Measurements from ENCODE around the gene ZNF107.
"Not testable (repeated sequence)": the region's sequence is repeated elsewhere in the genome, so short reads cannot be mapped to it uniquely, and the experiment has no call there.

The ZNF107 gene

DNA sequence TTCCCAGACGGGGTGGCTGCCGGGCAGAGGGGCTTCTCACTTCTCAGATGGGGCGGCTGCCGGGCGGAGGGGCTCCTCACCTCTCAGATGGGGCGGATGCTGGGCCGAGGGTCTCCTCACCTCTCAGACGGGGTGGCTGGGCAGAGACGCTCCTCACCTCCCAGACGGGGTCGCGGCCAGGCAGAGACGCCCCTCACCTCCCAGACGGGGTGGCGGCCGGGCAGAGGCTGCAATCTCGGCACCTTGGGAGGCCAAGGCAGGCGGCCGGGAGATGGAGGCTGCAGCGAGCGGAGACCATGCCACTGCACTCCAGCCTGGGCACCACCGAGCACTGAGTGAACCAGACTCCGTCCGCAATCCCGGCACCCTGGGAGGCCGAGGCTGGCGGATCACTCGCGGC, 73.0 kb downstream of the ZNF107 start:
- not testable (repeated sequence) for H3K27me3 Mint-ChIP-seq, H3K4me3 Mint-ChIP-seq

DNA sequence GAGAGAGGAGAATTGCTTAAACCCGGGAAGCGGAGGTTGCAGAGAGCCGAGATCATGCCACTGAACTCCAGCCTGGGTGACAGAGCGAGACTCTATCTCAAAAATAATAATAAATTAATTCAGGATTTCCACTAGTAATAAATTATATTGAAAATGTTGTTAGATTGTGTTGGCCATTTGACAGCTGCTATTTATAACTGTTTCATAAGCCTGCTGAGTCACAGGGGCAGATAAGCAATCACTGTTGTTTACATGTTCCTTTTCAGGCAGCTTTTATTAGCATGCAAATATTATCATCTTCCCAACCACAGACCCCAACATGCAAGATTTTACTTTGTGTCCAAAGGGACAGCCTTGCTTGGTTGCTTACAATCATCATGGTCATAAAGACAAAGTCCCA, 78.7 kb downstream of the ZNF107 start:
- Mint-ChIP-seq H3K4me3 (no peak overlapping the region), H3K27me3 (no peaks in the 10 kb centered on the region), H3K9me3 (peaks cover 4% of the 10 kb centered on the region), H3K36me3 (no peaks in the 10 kb centered on the region), H3K4me1 (no peaks in the 10 kb centered on the region), H3K27ac (no peak overlapping the region)
- ATAC-seq = no peak

More for the DNA sequence above, 73.0 kb downstream of the ZNF107 start:
- H3K27ac Mint-ChIP-seq, H3K4me1 Mint-ChIP-seq, ATAC-seq, H3K36me3 Mint-ChIP-seq, H3K9me3 Mint-ChIP-seq: not testable (repeated sequence)

DNA sequence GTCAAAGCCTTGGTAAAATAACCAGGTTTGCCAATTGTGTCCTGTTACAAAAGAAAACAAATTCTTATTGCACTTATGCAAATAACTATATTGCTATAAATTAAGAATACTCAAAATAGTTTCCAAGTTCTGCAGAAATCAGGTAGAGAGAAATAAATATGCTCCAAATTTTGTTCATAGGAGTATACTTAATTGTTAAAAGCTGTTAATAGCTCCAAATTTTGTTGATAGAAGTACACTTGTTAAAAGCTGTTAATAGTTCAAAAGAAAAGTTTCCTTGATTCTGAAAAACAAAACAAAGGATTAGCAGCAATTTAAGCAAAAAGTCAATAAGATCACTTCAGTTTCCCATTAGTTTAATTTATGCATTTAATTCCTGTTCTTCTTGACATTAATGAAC, 81.9 kb downstream of the ZNF107 start:
- Mint-ChIP-seq H3K9me3 (peaks cover 4% of the 10 kb centered on the region), H3K4me3 (no peak overlapping the region), H3K36me3 (no peaks in the 10 kb centered on the region), H3K27me3 (no peaks in the 10 kb centered on the region), H3K27ac (no peak overlapping the region), H3K4me1 (no peaks in the 10 kb centered on the region)
- no peak for ATAC-seq

DNA sequence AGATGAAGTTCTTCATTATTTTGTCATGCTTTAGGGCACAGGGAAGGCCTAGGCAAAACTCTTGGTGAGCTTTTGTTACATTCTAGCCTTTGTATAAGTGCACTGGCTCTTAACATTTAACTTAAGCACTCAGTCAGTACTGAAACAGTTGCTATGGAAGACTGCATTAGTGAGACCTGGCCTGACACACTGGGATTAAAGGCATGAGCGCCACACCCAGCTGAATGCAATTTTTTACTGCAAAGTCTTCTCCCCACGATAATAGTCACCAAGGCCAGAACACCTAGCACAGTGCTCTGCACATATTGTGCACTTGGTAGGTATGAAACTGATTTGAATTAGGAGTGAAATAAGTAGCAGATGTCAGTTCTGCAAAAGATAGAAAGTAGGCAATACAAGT, 87.1 kb downstream of the ZNF107 start:
- H3K9me3 Mint-ChIP-seq = no peaks in the 10 kb centered on the region
- H3K27me3 Mint-ChIP-seq = no peaks in the 10 kb centered on the region
- ATAC-seq = no peak
- no peak overlapping the region for H3K27ac Mint-ChIP-seq
- H3K4me3 Mint-ChIP-seq = no peak overlapping the region
- no peaks in the 10 kb centered on the region for H3K4me1 Mint-ChIP-seq
- no peaks in the 10 kb centered on the region for H3K36me3 Mint-ChIP-seq

DNA sequence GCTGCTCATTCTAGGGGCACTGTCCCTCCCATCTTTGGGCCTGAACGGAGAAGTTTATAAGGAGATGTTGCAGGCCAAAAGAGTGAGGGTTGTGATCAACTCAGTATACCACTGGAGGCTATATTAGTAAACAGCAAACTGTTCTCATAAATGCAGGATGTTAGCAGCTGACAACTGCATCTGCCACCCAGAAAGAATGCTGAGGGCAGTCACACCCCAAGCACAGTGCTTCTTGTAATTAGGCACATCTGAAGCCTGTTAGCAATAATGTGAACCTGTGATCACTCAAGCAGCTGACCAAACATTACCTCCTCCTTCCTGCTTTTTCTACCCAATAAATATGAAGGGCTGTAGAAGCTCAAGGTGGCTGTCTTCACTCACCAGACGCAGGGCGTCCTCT, 89.9 kb downstream of the ZNF107 start:
- Mint-ChIP-seq H3K9me3 (no peaks in the 10 kb centered on the region), H3K27me3 (no peaks in the 10 kb centered on the region), H3K36me3 (no peaks in the 10 kb centered on the region), H3K4me3 (no peak overlapping the region), H3K27ac (no peak overlapping the region), H3K4me1 (no peaks in the 10 kb centered on the region)
- no peak for ATAC-seq

DNA sequence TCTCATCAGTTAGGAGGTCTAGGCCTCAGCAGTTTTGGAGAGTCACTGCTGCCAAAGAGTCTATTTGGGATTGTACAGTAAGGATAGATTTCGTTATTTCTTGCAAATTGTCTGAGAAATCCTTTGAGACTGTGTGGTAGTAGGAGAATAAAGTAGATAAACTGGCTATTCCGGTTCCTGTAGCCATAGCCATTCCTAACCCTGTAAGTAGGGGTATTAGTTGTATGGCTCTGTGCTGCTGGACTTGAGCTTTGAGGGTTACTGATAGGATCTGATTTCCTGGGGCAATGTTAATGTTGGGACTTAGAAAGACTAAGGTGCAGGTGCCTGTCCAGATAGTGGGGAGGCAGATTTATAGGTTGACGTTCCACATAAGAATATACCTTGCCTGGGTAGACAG, 92.2 kb downstream of the ZNF107 start:
- Mint-ChIP-seq H3K36me3 (no peaks in the 10 kb centered on the region), H3K9me3 (no peaks in the 10 kb centered on the region), H3K27me3 (no peaks in the 10 kb centered on the region), H3K4me3 (no peak overlapping the region), H3K4me1 (no peaks in the 10 kb centered on the region), H3K27ac (no peak overlapping the region)
- ATAC-seq = no peak
